GM19452 (cell line): ENCODE results near the gene CACNA1D.

ENCODE experiments used
- ATAC-seq: cut with Tn5 transposase; IDR thresholded peaks from one replicate; pipeline ENCODE4 v1.9.1; 2021; ENCODE audit not compliant: unreplicated experiment

CACNA1D gene

DNA sequence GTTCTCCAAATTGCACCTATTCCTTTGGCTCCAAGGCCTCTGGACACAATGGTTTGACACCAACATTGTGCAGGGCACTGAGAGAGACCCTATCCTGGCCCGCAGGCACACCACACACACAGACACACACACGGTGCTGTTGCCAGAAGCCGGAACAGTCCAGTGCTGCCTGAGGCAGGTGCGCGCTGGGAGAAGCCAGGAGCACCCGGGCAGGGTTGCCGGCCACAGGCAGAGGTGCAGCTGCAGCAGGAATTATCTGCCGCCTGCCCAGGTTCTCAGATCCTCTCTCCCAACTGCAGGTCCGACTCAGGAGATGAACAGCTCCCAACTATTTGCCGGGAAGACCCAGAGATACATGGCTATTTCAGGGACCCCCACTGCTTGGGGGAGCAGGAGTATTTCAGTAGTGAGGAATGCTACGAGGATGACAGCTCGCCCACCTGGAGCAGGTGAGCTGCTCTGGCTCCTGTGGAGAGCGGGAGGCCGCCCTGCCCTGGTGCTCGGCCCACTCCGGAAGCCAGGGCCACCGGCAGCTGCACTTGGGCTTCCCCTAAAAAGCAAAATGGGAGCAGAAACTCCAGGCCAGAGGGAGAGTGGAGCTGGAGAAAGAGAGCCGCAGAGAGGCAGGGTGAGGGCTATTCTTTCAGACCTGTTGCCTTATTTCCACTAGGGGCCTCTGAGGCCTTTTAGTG lies 308.9 kb downstream of the CACNA1D start:
- no peak for ATAC-seq

DNA sequence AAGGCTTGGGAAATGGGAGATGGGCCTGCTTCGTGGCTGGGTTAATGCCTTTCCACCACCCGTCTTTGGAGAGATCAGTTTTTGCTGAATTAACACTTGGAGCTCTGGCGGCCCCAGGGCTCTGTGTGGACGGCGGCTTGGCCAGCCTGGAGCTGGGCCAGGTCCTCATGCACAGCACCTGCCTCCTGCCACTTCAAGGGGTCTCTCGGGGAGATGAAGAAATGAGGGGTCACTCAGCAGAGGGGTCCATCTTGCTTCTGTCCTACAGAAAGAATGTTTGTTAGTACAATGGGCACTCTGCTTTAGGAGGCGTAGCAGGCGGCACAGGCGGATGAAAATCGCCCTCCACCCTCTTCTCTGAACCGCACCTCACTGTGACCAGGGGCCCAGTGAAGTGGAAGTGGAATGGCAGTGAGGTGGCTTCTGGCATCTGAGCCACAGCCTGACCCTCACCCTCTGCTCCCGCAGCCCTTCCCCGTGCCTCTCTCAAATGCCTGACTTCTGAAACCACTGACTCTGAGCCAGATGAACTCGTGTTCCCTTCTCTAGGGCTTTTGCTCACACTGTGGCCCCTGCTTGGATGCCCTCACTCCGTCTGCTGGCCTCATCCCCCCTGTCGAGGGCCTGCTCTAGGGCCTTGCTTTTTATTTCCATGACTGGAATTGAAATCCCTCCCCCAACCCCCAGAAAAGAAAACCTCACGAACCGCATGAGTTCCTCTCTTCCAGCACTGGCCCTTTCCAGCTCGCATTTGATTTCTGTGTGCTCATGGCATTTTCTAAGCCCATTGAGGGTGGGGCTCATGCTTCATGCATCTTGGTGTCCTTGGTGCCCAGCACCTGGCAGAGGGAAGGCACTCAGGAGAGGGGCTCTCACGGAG lies 309.6 kb downstream of the CACNA1D start:
- ATAC-seq, result no peak

DNA sequence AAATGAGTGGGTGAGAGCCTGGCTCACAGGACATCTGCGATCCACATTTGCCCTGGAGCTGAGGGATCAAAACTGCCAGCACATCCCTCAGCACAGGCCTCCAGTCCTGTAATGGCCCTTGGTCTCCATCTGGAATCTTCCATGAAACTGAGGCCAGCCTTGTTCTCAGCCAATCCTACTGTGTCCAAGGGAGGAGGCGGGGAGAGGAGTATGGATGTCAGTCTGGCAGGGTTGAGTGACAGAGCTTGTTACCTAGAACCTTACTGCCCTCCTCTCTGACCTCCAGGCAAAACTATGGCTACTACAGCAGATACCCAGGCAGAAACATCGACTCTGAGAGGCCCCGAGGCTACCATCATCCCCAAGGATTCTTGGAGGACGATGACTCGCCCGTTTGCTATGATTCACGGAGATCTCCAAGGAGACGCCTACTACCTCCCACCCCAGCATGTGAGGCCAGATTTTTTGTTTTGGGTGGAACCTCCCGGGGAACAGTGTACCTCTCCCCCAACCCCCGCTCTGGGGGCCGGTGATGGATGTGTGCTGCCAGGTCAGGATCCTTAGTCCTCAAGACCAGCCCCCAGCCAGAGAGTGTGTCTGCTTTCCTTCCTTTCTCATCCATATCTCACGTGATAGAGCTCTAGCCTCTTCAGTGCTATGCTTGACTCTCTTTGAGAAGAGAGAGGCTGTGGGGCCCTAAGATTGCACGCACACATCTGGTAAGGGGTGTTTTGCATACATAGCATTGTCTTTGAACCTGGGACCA lies 310.5 kb downstream of the CACNA1D start:
- no peak for ATAC-seq

DNA sequence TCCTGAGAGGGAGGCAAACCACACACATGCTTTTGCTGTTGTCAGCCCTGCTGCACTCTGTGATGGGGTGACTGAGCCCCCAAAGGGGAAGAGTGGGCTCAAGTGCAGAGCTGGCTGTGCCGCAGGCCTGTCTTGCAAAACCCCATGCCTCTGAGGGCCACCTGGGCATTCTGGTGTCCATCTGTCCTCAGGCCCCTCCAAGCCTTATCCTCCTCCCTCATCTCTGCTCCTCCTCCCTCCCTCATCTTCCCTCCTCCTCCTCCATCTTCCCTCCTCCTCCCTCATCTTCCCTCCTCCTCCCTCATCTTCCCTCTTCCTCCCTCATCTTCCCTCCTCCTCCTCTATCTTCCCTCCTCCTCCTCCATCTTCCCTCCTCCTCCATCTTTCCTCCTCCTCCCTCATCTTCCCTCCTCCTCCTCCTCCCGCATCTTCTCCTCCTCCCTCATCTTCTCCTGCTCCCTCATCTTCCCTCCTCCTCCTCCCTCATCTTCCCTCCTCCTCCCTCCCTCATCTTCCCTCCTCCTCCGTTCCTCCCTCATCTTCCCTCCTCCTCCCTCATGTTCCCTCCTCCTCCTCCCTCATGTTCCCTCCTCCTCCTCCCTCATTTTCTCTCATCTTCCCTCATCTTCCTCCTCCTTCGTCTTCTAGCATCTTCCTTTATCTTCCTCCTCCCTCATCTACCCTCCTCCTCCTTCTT lies 311.2 kb downstream of the CACNA1D start:
- no peak for ATAC-seq

DNA sequence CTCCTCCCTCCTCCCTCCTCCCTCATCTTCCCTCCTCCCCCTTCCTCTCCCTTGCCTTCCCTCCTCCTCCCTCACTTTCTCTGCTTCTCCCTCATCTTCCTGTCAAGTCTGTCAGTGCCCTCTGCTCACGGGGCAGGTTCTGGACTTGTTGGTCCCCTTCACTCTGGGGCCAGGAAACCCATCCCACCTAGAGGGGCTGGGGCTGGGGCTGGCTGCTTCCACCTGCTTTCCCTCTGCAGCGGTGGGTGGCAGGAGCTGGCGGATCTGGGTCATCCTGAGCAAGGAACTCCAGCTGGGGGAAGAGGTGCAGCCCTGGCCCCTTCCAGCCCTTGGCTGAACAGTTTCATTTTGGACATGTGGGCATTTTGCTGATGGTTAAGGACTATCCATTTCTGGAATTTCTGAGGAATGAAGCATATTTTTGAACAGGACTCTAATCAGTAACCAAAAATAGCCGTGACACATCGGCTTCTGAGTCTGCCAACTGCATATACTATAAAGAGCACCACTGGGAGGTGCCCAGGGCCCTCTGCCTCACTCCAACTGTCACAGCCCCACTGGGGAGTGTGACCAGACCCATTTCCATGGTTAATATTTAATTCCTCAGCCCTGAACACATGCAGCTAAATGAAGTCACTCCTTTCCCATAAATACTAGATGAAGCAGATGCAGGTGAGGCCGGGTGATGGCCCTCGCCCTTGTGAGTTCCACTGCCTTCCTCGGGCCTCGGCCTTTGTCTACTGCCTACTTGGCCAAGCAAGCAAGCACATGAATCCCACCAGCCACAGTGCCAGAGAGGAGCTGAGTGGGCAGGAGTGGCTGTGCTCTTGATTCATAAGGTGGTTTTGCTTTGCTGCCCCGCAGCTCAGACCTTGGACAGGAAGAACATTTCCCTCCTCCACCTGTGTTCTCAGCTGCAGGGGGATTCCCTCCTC lies 312.0 kb downstream of the CACNA1D start:
- no peak for ATAC-seq

DNA sequence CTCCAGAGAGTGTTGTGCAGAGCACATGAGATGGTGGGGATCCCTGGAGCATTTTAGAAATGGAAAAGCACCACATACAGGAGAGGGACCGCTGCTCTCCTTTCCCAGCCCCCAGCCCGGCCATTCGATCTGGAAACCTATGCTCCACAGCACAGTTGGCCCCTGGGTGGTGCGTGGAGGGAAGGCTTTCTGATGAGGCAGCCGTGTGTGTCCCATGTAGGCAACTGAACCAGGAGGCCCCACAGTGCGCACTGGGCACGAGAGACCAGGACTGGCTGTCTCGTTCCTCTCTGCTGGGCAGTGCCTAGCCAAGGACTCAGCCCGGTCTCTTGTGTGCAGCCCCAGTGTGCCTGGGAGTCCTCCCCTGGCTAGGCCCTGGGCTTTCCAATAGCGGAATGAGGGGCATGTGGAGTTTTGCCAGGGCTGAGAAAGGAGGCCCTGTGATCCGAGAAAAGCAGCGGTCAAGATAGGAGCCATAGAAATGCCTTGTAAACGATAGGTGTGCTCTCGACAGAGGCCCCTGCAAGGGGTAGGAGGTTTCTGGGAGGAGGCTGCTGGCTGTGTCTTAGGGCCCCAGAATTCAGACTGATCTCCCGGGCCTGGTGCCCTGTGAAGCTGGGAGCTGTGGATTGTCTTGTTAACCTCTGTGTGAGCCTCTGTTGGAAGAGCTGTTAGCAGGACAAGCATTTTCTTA lies 312.9 kb downstream of the CACNA1D start:
- ATAC-seq, result no peak

DNA sequence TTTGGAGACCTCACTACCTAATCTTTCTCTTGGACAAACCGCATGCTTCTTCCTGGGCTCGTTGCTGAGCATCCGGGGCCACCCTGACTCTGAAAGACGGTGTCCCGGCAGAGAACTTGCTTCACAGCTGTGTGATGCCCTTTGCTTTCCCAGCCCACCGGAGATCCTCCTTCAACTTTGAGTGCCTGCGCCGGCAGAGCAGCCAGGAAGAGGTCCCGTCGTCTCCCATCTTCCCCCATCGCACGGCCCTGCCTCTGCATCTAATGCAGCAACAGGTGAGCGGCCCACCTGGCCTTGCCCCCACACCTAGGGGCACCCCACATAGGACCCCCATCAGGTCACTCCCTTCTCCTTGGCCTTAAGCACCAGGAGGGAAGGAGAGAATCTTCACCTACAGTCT lies 314.1 kb downstream of the CACNA1D start:
- no peak for ATAC-seq

DNA sequence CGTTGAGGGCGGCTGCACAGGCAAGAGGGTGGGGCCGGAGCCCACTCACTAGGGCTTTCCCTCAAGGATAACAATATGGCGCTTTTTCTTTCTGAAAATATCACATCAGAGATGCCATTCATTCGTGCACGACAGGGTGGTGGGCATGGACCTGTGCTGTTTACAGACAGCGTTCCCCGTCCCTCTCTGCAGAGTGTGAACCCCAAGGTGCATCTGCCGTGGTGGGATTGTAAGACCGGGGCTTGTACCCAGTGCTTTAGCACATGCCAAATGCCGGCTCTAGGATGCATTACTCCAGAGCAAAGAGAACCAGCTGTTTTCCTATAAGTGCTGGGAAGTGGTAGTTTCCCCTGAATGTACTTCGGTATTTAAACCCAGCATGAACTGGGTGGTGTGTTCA lies 314.9 kb downstream of the CACNA1D start:
- no peak for ATAC-seq

DNA sequence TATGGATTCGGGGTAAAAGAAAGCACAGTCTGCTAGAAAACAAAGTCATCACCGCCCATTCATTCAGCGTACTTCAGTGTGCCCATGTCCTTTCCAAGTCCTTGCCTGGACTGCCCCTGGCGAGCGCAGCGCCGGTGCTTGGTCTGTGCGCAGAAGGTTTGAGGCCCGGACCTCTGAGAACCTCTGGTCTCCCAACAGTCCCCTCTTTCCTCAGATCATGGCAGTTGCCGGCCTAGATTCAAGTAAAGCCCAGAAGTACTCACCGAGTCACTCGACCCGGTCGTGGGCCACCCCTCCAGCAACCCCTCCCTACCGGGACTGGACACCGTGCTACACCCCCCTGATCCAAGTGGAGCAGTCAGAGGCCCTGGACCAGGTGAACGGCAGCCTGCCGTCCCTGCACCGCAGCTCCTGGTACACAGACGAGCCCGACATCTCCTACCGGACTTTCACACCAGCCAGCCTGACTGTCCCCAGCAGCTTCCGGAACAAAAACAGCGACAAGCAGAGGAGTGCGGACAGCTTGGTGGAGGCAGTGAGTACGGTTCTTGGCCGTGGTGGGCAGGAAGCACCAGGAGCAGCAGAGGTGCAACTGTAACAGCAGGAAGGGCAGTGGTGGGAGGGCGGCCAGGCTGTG lies 315.5 kb downstream of the CACNA1D start:
- ATAC-seq, result no peak

DNA sequence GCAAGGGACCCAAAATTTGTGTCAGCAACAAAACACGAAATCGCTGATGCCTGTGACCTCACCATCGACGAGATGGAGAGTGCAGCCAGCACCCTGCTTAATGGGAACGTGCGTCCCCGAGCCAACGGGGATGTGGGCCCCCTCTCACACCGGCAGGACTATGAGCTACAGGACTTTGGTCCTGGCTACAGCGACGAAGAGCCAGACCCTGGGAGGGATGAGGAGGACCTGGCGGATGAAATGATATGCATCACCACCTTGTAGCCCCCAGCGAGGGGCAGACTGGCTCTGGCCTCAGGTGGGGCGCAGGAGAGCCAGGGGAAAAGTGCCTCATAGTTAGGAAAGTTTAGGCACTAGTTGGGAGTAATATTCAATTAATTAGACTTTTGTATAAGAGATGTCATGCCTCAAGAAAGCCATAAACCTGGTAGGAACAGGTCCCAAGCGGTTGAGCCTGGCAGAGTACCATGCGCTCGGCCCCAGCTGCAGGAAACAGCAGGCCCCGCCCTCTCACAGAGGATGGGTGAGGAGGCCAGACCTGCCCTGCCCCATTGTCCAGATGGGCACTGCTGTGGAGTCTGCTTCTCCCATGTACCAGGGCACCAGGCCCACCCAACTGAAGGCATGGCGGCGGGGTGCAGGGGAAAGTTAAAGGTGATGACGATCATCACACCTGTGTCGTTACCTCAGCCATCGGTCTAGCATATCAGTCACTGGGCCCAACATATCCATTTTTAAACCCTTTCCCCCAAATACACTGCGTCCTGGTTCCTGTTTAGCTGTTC lies 316.9 kb downstream of the CACNA1D start:
- ATAC-seq, result no peak

DNA sequence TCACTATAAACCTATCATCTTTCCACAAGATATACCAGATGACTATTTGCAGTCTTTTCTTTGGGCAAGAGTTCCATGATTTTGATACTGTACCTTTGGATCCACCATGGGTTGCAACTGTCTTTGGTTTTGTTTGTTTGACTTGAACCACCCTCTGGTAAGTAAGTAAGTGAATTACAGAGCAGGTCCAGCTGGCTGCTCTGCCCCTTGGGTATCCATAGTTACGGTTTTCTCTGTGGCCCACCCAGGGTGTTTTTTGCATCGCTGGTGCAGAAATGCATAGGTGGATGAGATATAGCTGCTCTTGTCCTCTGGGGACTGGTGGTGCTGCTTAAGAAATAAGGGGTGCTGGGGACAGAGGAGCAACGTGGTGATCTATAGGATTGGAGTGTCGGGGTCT lies 318.0 kb downstream of the CACNA1D start:
- ATAC-seq, result no peak

DNA sequence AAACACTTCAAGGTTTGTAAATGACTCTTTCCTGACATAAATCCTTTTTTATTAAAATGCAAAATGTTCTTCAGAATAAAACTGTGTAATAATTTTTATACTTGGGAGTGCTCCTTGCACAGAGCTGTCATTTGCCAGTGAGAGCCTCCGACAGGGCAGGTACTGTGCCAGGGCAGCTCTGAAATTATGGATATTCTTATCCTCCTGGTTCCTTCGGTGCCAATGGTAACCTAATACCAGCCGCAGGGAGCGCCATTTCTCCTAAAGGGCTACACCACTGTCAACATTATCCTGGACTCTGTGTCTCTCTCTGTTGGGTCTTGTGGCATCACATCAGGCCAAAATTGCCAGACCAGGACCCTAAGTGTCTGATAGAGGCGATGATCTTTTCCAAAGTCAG lies 318.8 kb downstream of the CACNA1D start:
- no peak for ATAC-seq

DNA sequence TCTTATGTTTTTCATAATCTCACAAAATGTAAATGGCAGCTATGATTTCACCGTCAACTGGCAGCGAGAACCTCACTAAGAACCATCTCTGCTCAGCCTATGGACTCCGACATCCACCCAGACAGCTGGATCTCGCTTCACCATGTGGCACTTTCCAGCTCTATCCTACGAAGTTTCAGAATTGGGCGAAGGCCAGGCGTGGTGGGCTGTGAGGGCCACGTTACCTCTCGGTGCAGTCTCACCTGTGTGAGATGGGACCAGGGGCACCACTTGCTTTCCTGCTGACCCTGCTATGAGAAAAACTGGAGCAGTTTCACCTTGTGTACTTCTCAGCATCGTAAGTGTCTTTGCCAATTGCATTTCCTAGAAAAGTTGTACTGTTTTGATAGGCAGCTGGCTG lies 319.5 kb downstream of the CACNA1D start:
- no peak for ATAC-seq

DNA sequence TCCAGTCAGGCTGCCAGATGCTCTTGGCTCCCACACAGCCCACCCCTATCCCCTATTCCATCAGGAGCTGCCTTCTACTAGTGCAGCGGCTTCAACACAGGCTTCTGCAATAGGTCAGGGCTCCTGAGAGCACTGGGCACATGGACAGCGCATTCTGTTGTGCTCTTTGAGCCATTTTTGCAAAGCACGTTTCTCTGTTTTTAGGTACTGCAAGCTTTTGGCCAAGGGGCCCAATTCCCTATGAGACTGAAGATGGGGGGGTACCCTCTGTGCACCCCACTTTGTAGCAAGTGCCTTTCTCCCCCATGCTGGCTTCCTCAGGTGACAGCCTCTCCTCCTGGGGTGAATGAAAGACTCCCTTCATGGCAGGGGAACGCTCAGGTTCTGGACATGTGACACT lies 320.7 kb downstream of the CACNA1D start:
- no peak for ATAC-seq

DNA sequence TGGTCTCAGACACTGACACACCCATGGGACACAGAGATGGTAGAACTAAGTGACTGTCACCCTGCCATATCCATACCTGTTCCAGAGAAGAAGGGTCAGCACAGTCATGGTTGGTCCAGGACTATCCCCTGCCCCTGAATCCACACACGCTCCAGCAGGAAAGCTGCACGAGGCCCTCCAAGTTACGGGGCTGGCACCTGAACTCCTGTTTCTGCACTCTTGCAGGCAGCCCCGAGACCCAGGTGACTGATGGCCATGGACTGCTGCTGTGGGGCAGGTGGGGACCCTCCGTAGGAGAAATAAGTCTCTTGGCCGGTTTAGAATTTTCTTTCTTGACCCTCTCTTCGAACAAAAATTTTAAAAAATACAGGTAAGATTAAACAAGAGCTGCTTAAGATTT lies 321.2 kb downstream of the CACNA1D start:
- ATAC-seq, result no peak

DNA sequence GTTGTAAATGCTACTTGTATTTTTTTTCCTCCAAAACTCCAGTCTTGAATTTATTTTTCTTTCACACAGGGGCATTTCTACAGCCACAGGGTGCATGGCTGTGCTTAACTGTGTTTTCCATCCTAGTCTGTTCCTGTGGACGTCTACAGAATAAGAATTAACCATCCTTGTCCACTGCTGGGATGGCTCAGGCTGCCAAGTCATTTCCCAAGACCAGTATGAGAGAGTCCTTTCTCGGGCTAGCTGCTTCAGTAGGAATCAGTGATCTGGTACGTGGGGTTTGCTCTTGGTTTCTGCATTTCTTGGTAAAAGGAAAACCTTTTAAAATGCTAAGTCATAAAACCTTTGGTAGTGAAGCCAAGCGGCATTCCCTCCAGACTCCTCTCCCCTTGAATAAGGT lies 322.0 kb downstream of the CACNA1D start:
- ATAC-seq, result no peak

DNA sequence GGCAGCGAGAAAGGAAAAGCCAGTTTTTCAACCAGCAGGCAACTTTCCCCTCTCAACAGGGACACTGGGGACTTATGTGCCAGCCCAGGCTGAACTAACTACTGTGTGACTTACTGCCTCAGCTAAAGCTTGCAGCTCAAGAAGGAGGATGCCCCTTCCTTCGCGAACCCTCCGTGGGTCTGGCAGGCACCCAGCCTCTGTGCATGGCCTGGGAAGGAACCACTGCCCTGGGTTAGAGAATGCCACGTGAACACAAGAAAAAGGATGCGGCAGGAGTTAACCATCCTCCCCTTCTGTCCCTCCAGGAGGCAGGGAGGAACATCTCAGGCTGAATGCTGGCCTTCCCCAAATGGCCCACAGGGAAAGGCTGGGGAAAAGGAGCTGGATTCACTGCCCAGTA lies 322.8 kb downstream of the CACNA1D start:
- no peak for ATAC-seq

DNA sequence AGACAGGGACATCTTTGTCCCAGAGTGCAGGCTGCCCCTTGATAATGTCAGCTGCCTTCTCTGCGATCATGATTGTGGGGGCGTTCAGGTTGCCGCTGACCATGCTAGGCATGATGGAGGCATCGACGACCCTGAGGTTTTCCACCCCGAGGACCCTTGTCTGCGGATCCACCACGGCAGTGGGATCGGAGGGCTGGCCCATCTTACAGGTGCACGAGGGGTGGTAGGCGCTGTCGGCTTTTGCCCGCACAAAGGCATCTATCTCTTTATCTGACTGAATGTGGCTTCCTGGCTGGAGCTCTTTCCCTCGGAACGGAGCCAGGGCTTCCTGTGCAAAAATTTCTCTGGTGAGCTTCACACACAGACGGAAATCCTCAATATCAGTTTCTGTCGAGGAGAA lies 323.4 kb downstream of the CACNA1D start:
- no peak for ATAC-seq
